ENCODE measurements around the gene SSTR5.

- TF ChIP-seq CTCF (IDR thresholded peaks at IDR 0.05) (no peak), POLR2A (IDR thresholded peaks at IDR 0.05) (no peak)
Measured at GRCh38 chr16:1096169-1097082, 23.9 kb downstream of the SSTR5 start, which contains the start of gene C1QTNF8.

Data from heart left ventricle (tissue), 13 donors.